ENCODE results near the gene ZNF148.

ZNF148 gene

DNA sequence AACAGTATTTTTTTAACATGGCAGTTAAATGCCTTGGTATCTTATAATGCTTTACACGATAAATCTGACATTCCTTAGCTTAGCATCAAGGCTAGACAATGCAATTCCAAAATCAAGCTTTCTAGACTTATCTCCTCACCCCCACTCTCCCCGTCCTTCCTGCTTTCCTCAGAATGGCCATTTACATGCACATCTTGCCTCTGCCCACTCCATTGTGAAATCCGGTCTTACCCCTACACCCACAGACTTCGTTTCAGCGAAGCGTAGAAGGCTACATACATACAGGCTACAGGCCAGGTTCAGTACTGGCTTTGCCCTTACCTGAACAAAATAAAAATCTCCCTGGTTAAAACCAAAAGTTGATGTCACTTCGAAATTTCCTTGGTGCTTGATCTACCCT lies 104.0 kb downstream of the ZNF148 start:
- DNase-seq, result no peak

DNA sequence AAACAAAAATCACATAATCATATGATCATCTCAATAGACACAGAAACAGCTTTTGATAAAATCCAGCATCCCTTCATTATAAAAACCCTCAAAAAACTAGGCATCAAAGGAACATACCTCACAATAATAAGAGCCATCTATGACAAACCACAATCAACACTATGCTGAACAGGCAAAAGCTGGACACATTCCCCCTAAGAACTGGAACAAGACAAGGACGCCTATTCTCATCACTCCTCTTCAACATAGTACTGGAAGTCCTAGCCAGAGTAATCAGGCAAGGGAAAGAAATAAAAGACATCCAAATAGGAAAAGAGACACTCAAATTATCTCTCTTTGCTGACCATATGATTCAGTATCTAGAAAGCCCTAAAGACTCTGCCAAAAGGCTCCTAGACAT lies 107.7 kb downstream of the ZNF148 start:
- DNase-seq, result no peak

DNA sequence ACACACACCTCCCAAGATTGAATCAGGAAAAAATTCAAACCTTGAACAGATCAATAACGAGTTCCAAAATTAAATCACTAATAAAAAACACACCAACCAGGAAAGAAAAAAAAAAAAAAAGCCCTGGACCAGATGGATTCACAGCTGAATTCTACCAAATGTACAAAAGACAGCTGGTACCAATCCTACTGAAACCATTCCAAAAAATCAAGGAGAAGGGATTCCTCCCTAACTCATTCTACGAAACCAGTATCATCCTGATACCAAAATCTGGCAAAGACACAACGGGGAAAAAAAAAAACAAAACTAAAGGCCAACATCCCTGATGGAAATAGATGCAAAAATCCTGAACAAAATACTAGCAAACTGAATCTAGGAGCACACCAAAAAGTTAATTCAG lies 108.2 kb downstream of the ZNF148 start:
- DNase-seq, result no peak

DNA sequence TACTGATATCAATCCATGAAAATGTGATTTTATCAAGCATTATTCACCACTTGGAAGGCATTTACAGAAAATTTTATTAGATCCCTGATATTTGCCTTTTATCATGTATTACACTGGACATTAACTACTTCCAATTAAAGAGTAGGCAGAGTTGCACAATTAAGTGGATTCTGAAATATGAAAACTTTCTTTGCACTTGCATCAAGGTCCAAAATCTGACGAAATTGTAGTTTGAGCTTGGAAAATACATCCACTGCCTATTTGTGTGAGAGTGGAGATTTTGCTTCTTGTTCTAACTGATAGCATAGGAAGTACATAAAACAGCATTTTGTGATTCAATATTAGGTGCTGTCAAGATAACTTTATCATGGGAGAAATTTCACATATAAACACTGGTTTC lies 113.0 kb downstream of the ZNF148 start:
- no peak for DNase-seq

DNA sequence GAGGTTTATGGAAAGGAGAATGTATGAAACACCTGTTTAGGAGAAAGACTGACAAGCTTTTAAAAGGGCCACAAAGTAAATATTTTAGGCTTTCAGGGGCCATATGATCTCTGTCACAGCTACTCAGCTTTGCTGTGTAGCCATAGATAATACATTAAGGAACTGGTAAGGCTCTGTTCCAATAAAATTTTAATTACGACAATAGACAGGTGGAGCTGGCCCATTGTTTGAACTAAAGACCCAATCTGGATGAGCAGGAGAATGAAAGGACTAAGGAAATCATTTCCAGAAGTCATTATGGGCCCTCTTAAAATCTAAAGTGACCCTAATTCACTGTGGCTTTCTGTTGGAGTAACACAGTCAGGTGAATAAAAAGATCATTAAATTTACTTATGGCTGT lies 114.1 kb downstream of the ZNF148 start:
- no peak for DNase-seq

DNA sequence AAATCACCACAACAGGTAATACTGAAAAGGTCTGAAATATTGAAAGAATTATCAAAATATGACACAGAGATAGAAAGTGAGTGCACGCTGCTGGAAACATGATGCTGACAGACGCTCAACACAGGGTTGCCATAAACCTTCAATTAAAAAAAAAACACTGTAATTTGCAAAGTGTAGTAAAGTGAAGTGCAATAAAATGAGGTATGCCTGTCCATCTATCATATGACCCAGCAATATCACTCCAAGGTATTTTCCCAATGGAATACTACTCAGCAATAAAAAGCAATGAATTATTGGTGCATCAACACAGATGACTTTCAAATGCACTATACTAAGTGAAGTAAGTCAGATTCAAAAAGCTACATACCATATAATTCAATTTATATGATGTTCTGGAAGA lies 115.0 kb downstream of the ZNF148 start:
- no peak for DNase-seq

DNA sequence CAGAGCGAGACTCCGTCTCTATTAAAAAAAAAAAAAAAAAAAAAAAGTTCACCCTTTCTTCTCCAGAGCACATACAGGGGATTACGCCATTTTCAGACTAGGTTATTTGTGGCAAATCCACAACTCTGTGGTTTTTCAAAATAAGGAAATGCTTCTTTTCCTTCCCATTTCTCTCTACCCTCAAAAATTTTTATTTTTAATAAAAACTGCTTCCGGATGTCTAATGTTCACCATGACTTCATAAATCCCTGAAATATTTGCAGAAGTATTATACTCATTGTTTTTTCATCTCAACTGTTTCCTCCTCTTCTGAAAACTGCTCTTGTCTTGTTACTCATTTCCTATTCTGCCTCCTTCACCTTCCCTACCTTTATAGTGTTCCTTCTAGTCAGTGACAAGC lies 117.6 kb downstream of the ZNF148 start:
- no peak for DNase-seq

DNA sequence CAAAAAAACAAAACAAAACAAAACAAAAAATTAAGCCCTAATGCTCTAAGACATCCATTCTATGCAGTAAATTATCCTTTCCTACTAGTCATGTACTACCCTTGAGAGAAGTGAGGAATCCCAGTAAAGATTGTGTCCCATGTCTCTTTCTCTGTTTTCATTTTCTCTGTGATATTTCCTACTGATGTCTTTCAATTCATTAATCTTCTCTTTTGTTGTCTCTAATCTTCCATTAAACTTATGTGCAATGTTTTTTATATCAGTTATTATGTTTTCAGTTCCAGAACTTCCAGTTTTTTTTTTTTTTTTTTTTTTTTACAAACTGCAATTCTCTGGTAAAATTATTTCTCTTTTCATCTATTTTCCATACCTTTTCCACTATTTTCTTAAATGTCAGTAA lies 118.5 kb downstream of the ZNF148 start:
- DNase-seq, result no peak

DNA sequence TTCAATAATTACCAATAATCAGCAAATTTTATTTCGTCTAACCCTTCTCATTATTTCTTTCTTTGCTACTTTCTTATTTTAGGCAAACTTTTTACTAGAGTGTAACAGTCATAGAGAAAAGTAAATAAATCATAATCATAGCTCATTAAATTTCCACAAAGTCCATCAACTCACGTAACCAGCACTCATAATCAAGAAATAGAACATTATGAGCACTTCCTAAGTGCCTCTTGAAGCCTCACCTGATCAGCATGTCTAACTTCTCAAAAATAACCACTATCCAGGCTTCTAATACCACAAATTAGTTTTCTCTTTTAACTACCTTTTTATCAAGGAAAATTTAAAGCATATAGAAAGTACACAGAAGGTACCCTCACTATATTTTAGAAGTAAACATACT lies 124.2 kb downstream of the ZNF148 start:
- no peak for DNase-seq

DNA sequence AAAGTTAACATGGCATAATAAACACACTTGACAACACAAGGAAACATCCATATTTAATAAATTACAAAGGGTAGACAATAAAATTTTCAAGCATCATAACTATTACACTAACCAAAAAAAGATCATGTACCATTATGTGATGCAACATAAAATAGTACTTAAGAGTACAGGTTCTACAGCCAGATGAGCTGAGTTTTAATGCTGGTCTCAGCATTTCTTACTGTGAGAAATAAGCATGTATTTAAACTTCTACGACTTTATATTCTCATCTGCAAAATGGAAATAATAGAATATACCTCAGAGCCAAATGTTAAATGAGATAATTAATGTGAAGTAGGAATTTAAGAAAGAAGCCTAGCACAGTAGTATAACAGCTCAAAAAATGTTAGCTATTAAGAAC lies 128.9 kb downstream of the ZNF148 start:
- no peak for DNase-seq

DNA sequence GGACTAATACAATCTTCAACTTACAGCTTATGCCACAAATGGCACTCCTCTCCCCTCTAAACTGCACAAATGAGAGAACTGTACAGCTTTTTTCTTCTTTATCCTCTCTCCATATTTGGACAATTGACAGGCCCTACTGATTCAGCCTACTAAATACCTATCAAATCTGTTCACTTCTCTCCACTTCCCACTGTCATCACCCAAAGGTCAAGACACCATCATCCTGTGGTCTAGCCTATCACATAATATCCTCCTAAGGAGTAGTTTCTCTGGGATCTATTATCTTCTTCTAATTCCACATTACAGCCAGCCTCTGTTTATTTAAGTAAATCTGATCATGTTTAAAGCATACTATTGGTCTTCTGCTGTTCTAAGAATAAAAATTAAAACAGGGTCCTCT lies 129.6 kb downstream of the ZNF148 start:
- DNase-seq, result no peak

DNA sequence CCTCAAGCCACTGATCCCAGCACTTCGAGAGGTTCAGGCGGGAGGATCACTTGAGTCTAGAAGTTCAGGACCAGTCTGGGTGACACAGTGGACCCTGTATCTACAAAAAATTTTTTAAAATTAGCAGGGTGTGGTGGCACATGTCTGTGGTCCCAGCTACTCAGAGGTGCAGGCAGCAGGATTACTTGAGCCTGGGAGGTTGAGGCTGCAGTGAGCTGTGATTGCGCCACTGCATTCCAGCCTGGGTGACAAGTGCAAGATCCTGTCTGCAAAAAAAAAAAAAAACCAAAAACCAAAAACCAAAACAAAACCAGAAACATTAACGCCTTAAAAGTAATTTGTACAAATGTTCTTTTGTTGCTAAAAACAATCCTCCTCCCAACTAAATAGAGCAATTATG lies 134.6 kb downstream of the ZNF148 start:
- no peak for DNase-seq

DNA sequence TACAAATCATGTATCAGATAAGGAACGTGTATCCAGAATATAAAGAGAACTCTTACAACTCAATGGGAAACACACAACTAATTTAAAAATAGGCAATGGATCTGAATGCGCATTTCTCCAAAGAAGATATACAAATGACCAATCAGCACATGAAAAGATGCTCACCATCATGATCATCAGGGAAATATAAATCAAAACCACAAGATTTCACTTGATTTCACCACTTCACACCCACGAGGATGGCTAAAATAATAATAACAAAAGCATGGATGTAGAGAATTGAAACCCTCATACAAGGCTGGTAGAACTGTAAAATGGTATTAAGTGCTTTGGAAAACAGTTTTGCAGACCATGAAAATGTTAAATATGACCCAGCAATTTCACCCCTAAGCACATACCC lies 135.9 kb downstream of the ZNF148 start:
- no peak for DNase-seq

DNA sequence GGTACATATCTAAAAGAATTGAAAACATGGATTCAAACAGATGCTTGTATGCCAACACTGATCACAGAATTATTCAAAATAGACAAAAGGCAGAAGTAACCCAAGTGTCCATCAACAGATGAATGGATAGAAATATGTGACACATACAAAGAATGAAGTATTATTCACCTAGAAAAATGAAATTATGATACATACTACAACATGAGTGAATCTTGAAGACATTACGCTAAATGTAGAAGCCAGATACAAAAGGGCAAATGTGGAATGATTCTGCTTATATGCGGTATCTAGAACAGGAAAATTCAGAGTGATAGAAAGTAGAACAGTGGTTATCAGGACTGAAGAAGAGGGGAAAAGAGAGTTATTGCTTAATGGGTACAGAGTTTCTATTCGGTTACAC lies 136.4 kb downstream of the ZNF148 start:
- DNase-seq, result no peak

DNA sequence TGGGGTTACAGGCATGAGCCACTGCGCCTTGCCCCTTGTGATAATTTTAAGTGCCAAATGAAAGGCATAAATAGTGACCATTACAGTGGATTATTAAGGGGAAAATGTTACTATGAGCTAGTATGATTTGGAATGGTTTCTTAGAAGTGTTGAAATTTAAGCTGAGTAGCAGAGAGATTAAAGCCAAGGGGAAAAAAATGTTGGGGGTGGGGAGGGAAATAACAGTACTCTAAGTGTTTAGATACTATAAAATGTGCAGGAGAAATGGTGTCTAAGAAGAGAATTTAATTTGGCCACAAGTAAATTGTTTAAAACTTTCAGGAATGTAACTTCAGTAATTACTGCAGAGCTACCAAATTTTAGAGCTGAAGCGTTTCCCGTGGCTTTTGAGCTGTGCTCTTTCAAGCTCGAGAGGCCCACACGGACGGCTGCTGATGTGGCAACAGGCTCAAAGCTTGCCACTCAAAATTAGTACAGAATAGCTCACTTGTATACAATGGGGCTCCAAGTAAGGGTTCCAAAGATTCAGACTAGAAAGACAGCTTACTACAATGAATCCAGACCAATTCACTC lies 138.7 kb downstream of the ZNF148 start:
- no peak for DNase-seq

DNA sequence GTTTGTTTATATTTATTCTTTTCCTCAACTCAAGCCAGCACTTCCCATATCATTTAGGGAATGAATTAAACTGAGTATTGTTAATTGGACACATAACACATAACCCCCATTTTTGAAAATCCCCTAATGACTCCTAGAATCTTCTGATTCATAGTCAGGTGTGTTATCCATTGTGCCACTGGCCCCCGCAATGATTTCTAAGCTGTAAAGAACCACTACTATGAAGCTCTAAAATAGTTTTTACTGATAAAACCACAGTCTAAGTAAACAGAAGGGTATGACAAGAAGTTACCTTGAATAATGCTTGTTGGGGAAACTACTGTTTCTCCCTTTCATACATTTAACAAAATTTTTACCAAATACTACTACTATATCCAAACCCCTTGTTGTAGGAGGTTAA lies 140.3 kb downstream of the ZNF148 start:
- no peak for DNase-seq

DNA sequence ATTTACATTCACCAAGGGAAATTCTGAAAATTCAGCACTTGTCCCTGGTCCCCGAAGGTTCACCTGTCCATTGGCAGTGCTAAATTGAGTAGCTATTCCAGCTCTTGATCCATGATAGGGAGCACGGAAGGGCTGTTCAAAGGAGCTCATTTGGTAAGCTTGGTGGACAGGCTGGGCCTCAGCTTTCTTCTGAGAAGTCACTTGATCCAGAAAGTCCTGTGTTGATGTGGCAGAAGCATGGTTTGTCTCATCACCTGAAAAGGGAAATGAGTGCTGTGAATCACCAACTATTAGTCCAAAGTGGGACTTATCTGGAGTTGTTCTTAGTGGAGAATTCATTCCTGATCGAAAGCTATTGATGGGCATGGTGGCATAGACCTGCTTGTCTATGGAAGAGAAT lies 142.7 kb downstream of the ZNF148 start:
- no peak for DNase-seq

DNA sequence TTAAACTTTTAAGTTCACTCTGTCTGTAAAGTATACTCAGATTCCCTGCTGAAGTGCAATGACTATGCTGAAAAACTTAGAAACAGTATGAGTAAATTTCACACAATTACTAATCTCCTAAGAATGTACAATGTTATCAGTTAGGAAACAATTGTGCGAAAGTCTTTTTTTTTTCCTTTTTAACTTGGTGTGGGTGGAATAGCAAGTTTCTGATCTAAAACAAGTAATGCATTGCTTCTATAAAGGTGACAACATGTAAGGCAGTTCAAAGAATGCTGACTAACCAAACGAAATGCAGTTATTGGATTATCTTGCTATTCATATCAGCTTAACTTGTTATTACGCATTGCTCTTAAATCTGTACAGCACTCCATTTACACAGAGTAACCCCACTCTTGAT lies 143.2 kb downstream of the ZNF148 start:
- DNase-seq, result no peak

DNA sequence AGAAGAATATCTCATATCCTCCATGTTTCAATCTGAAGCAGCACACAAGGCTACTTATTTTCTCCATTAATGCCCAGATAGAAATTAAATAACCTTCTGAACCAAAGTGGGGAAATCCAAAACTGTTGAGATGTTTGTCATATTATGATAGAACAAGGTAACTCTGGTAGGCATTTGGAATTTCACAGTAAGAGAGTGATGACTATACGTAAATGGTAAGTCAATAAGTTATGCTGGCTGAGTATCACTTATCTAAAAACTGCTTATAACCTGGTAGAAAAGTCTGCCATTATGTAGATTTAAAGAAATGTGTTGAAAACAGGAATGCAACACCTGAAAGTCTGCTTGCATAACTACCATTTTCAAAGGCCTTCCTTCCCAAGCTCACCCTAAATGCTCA lies 145.4 kb downstream of the ZNF148 start:
- no peak for DNase-seq

DNA sequence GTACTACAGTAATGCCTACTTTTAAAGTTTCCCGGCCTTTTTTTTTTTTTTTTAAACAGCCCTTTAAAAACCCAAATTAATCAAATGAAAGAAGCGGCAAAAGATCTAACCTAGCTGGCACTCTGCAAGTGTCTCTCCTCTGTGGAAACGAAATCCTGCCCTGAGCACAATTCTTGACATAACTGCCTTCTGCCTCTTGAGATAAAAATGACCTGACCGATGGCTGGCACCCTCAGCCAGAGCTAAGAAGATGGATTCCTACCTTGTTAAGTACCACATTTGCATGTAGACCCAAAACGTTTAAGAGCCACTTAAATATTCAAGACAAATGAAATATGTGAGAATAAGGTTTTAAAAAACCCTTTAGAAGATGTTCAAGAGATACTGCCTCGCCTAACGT lies 146.0 kb downstream of the ZNF148 start:
- DNase-seq, result no peak

DNA sequence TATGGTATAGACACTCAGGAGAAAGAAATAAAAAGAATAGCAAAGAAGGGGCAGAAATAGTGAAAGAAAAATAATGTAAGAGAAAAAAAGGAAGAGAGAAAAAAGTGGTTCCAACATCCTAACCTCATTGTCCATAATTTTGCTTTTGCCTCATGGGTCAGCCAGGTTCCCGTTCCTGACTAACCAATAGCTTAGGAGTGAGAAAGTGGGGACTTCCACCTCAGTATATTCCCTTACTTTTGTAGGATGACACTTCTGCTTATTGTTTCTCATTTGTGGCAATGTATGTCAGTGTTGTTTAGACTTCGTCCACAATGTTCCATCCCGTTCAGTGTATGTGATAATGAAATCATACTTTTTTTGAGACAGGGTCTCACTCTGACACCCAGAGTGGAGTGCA lies 153.3 kb downstream of the ZNF148 start:
- DNase-seq, result no peak

DNA sequence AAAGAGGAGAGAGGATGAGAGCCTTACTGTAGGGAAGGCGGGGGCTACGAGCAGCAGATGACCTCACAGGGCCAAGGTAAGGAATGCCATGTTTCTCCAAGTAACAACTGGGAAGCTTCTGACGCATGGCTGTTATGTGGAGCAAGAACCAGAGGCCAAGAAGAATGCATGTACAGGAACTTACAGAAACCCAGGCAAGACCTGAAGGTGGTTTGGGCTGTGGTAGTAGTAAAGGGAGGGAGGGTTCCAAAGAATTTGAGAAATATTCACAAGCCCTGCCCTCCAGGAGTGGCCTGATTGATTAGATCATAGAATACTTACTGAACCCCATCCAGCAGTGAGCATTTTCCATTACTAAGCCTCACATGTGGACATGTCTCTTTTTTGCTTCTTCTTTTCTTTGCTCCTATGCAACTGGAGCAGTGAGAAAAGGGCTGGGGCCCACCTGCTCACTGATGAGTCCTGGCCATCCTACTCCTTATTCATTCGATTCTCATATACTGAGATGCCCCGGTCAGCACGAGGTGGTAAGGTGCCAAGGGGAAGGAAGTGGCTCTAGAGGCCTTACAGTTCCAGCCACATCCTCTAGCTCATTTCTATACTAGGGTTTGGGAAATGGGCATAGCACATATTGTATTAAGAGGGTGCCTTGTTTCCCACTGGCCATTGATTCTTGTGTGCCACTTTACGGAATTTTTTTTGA lies 154.2 kb downstream of the ZNF148 start:
- DNase-seq, result no peak

DNA sequence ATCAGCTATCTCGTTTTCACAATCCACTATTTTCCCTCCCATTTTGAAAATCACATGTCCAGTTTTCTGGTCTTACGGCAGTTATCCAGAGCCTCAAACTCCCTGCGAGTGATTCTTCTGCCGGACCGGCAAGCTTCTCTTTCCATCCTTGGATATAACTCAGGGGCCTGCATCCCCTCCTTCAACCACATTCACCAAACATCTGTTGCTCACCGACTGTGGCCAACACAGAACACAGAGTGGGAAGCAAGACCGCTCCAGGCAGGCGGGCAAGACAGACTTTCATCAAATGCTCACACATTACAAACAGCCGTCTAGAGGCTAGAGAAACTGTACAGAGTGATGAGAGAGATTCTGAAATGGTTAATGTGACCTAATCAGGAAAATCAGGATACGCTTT lies 154.9 kb downstream of the ZNF148 start:
- DNase-seq, result no peak

DNA sequence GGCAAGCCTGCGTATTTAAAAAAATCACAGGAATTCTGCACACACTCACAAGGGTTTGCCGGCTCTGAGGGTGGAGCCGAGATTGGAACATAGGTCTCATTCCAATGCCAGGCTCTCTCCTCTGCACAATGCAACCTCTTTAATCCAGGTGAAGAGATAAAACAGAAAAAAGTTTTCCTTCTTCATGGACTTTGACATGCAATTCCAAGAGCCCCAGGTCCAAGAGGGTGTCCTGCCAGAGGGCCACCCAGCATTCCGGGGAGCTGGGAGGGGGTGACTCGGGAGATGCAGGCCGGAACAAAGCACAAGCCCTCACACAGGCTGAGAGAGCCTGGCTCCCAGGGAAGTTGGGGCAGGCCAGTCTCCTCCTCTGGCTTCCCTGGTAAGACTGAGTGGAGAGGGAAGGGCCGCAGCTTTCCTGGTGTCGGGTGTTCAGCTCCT lies 155.8 kb downstream of the ZNF148 start:
- DNase-seq, result no peak

DNA sequence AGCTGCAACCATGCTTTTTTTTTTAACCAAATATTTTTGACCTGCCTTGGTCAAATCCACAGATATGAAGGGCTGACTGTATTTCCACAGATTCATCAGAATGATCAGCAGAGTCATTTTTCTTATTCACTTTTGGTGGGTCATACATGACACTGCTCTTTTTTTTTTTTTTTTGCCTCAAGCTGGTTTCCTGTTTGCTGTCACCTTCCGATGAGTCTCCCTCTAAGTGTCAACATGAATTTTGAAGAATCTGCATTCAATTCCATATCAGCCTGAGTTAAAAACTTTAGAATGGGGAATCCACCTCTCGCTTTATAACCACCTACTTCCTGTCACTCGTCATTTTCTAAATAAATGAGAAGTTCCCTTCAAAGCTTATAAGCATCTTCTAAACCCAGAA lies 160.4 kb downstream of the ZNF148 start:
- DNase-seq, result no peak

All from activated gamma-delta T cell treated with Interleukin-2 at 50 U/mL for 16 hours (primary cell).